Neural progenitor cell (in vitro differentiated cells): ENCODE results near the gene CLSTN2.

Experiments used
- EZH2 ChIP-seq: fragments of 200-600 bp; sonication (generic); IDR thresholded peaks from 2 replicates; pipeline ENCODE4 v1.6.1; 2017; ENCODE audit warnings: antibody characterized with exemption, mild to moderate bottlenecking, moderate library complexity
- EZH2phosphoT487 ChIP-seq: fragments of 200-600 bp; sonication (generic); IDR thresholded peaks from 2 replicates; pipeline ENCODE4 v1.6.1; 2017; ENCODE audit warnings: antibody characterized with exemption
- TF ChIP-seq, protein P1 (sequence below): fragments of 200-600 bp; sonication (generic); IDR thresholded peaks from 2 replicates; pipeline ENCODE4 v1.5.1; 2017; ENCODE audit warnings: antibody characterized with exemption, mild to moderate bottlenecking

DNA sequence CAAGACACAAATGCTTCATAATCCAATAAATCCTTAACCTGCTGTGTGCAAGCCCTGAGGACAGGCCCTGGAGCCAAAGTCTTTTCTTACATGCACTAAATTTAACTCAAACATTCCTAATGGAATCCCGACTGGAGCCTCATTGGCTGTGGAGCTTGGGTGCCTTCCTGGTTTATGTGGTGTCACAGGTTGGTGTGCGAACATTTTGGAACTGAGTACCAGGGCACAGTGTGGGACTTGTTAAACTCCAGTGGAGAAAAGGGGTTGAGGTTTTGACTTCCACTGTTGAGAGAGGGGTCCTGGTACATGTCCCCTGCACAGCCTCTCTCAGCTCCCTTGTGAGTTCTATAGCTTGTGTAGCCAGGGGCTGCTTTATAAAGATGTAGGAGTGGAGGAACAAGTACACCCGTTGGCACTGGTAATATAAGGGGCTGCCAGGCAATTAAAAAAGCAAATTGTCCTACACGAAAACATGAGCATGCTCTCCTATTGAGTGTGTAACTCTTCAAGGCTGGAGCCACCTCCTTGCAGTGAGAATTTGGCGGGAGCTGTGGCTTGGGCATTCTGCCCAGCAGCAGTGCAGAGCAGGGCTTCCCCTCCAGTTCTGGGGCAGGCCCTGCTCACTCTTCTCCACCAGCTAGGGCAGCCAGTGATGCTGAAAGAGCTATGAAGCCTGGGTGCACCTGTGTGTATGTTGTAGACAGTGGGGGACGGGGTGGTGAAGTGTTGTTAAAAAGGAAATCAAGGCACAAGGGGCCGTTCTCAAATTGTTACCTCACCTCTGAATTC is 218.1 kb downstream of the CLSTN2 start:
- TF ChIP-seq EZH2 = no peak
- TF ChIP-seq, protein P1, sequence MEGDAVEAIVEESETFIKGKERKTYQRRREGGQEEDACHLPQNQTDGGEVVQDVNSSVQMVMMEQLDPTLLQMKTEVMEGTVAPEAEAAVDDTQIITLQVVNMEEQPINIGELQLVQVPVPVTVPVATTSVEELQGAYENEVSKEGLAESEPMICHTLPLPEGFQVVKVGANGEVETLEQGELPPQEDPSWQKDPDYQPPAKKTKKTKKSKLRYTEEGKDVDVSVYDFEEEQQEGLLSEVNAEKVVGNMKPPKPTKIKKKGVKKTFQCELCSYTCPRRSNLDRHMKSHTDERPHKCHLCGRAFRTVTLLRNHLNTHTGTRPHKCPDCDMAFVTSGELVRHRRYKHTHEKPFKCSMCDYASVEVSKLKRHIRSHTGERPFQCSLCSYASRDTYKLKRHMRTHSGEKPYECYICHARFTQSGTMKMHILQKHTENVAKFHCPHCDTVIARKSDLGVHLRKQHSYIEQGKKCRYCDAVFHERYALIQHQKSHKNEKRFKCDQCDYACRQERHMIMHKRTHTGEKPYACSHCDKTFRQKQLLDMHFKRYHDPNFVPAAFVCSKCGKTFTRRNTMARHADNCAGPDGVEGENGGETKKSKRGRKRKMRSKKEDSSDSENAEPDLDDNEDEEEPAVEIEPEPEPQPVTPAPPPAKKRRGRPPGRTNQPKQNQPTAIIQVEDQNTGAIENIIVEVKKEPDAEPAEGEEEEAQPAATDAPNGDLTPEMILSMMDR = no peak
- no peak for TF ChIP-seq EZH2phosphoT487
